Activated CD4-positive, alpha-beta memory T cell treated with anti-CD3 and anti-CD28 coated beads for 36 hours (primary cell): Measurements from ENCODE around the gene TCP10L. TPM values are rescaled to one million over a fixed set of nuclear protein-coding genes. Genes with fewer than 3 reads are reported as not detected.
A peak's percentile ranks its signal among the peaks of the same experiment; 100 is the strongest.
"Not testable (repeated sequence)": the region's sequence is repeated elsewhere in the genome, so short reads cannot be mapped to it uniquely, and the experiment has no call there.

ENCODE experiments used
- CTCF ChIA-PET: fragments of 350-600 bp; sonication (Branson Sonifier 250); formaldehyde crosslinking; loops from one replicate; lab custom pipeline; 2021; ENCODE audit warnings: antibody characterized with exemption, inconsistent platforms; lab: Charles Lee
- POLR2A ChIA-PET: fragments of 350-600 bp; sonication (Branson Sonifier 250); formaldehyde crosslinking; loops from one replicate; lab custom pipeline; 2021; ENCODE audit warnings: antibody characterized with exemption; lab: Charles Lee
- DNase-seq: peaks from one replicate; pipeline ENCODE4 v3.0.0-alpha.2; 2020
- H3K27ac Mint-ChIP-seq: one replicate; pipeline ENCODE4 v1.8.0; 2021; ENCODE audit warnings: mixed read lengths
- H3K27me3 Mint-ChIP-seq: one replicate; pipeline ENCODE4 v1.8.0; 2021; ENCODE audit warnings: mixed read lengths
- H3K36me3 Mint-ChIP-seq: one replicate; pipeline ENCODE4 v1.8.0; 2021; ENCODE audit warnings: mixed read lengths
- H3K4me1 Mint-ChIP-seq: one replicate; pipeline ENCODE4 v1.8.0; 2021; ENCODE audit warnings: low read depth, mixed read lengths
- H3K4me3 Mint-ChIP-seq: one replicate; pipeline ENCODE4 v1.8.0; 2021; ENCODE audit warnings: mild to moderate bottlenecking, mixed read lengths
- H3K9me3 Mint-ChIP-seq: one replicate; pipeline ENCODE4 v1.8.0; 2021; ENCODE audit warnings: mixed read lengths
- intact Hi-C: fragments of 100-400 bp; cut with micrococcal nuclease; formaldehyde crosslinking; loops from one replicate; pipeline ENCODE4 v1.15.1; 2023
- total RNA-seq, 2 experiments: library from RNA; stranded (reverse); gene quantifications; one replicate each; pipeline ENCODE4 v1.2.3, GENCODE V29; 2021

The TCP10L gene, protein sequence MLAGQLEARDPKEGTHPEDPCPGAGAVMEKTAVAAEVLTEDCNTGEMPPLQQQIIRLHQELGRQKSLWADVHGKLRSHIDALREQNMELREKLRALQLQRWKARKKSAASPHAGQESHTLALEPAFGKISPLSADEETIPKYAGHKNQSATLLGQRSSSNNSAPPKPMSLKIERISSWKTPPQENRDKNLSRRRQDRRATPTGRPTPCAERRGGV
- total RNA-seq, result under 1 TPM; 0.50 to 0.65 TPM

GRCh38 chr21:32585042-32585710 lies at the start of gene TCP10L:
Gene TCP10L, minus strand, starts transcription at chr21:32585523. Its CDS starts 1,219 bp downstream, at chr21:32584304.
- no peak for DNase-seq
- H3K27me3 Mint-ChIP-seq, result no peaks in the 10 kb centered on the region
- intact Hi-C loops, result no loop called here
- POLR2A ChIA-PET, result no interaction called here
- no peaks in the 10 kb centered on the region for H3K36me3 Mint-ChIP-seq
- H3K4me3 Mint-ChIP-seq, result no peak within 1 kb of the TSS
- H3K4me1 Mint-ChIP-seq, result no peaks in the 10 kb centered on the region
- H3K9me3 Mint-ChIP-seq, result no peaks in the 10 kb centered on the region
- CTCF ChIA-PET, result no interaction called here
- no peak within 1 kb of the TSS for H3K27ac Mint-ChIP-seq

DNA sequence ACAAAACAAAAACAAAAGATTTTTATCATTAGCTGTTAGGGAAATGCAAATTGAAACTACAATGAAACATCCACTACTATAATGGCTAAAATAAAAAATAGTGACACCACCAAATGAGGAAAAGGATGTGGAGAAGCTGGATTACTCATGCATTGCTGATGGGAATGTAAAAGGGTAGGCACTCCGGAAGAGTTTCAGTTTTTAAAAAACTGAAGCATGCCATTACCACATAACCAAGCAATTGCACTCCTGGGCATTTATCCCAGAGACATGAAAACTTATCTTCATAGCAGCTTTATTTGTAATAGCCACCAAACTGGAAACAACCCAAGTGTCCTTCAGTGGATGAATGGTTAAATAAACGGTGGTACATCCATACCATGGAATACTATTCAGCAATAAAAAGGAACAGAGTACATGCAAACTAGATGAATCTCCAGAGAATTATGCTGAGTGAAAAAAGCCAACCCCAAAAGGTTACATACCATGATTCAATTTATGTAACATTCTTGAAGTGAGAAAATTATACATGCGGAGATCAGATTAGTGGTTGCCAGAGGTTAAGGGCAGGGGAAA lies 41.4 kb upstream of the TCP10L start:
- H3K27ac Mint-ChIP-seq, result no peak overlapping the region
- no peaks in the 10 kb centered on the region for H3K9me3 Mint-ChIP-seq
- no peak overlapping the region for H3K4me3 Mint-ChIP-seq
- H3K4me1 Mint-ChIP-seq, result peaks cover 3% of the 10 kb centered on the region
- H3K36me3 Mint-ChIP-seq, result peaks cover 18% of the 10 kb centered on the region
- POLR2A ChIA-PET, result interaction anchor here (0.6 kb wide), 1 partner anchor 121 kb away, joined by 3 read pairs; no protein-coding TSS in a partner anchor
- CTCF ChIA-PET, result interaction anchor here (0.7 to 1.4 kb wide), 2 partner anchors 26 to 463 kb away, joined by 4 read pairs; no protein-coding TSS in a partner anchor
- intact Hi-C loops, result no loop called here
- DNase-seq, result no peak
- H3K27me3 Mint-ChIP-seq, result peaks cover 4% of the 10 kb centered on the region

DNA sequence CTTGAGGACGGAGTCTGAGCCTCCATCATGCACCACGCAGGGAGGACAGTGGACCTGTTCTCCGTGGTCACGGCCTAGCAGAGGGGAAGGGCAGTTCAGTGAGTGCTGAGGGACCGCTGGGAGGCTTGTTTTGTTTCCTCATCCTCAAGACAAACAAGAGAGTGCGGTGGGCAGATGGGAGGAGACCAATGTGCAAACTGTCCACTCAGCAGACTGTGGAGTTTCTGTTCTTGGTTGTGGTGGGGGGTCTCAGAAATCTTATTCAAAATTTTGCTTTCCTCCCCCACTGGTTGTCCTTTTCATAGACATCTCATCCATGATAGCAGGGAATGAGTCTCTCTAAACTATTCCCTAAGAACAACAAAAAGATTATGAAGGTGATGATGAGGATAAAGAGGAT lies 32.9 kb upstream of the TCP10L start:
- CTCF ChIA-PET, result not testable (repeated sequence)

DNA sequence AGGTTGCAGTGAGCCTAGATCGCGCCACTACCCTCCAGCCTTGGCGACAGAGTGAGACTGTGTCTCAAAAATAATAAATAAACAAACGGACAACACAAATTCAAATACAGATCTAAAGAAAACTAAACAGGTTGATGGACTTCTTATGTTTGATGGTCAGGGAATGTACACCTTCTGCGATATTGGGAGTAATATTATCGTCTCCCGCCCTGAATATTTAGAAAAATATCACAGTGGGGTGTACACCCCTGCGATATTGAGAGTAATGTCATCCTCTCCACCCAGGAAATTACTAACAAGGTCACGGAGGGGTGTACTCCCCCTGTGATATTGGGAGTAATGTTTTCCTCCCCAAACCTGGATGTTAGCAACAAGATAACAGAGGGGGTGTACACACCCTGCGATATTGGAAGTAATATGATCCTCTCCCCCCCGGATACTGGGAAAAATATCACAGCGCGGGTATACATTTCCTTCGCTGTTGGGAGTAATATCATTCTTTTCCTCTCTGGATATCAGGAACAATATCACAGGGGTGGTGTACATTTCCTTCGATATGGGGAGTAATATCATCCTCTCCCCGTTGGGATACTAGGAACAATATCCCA lies 28.2 kb upstream of the TCP10L start:
- no peaks in the 10 kb centered on the region for H3K27me3 Mint-ChIP-seq
- intact Hi-C loops, result loop anchor here (2.0 to 10.0 kb wide), 3 partner anchors 111 to 339 kb away; partner anchors contain the start of genes EVA1C, MIS18A and SYNJ1
- H3K9me3 Mint-ChIP-seq, result no peaks in the 10 kb centered on the region
- CTCF ChIA-PET, result interaction anchor here (1.2 to 3.2 kb wide), 2 partner anchors 12 to 159 kb away, joined by 3 to 24 read pairs; no protein-coding TSS in a partner anchor
- peak overlapping the region; percentile 86 for H3K4me3 Mint-ChIP-seq
- peaks cover 8% of the 10 kb centered on the region for H3K36me3 Mint-ChIP-seq
- DNase-seq, result no peak
- peaks cover 10% of the 10 kb centered on the region for H3K4me1 Mint-ChIP-seq
- POLR2A ChIA-PET, result interaction anchor here (1.6 kb wide), 1 partner anchor 158 kb away, joined by 8 read pairs; the partner anchor contains the start of gene PAXBP1
- H3K27ac Mint-ChIP-seq, result no peak overlapping the region

More for the DNA sequence above, 32.9 kb upstream of the TCP10L start:
- POLR2A ChIA-PET, H3K4me1 Mint-ChIP-seq, DNase-seq, H3K4me3 Mint-ChIP-seq, H3K36me3 Mint-ChIP-seq, H3K27ac Mint-ChIP-seq, H3K9me3 Mint-ChIP-seq: not testable (repeated sequence)
- intact Hi-C loops, result loop anchor here (10.0 kb wide), 2 partner anchors 107 to 343 kb away; partner anchors contain the start of genes MIS18A and SYNJ1
- H3K27me3 Mint-ChIP-seq, result peaks cover 12% of the 10 kb centered on the region

GRCh38 chr21:32612999-32613337 lies 27.6 kb upstream of the TCP10L start:
- Mint-ChIP-seq H3K27me3 (no peaks in the 10 kb centered on the region), H3K9me3 (no peaks in the 10 kb centered on the region), H3K27ac (peak overlapping the region; percentile 79), H3K4me1 (peaks cover 10% of the 10 kb centered on the region), H3K4me3 (peak overlapping the region; percentile 86), H3K36me3 (peaks cover 8% of the 10 kb centered on the region)
- ChIA-PET CTCF (interaction anchor here (1.2 to 3.2 kb wide), 2 partner anchors 12 to 160 kb away, joined by 3 to 24 read pairs; no protein-coding TSS in a partner anchor), POLR2A (interaction anchor here (1.3 to 1.6 kb wide), 2 partner anchors 158 to 201 kb away, joined by 6 to 8 read pairs; partner anchors contain the start of gene PAXBP1)
- intact Hi-C loops, result loop anchor here (1.0 to 10.0 kb wide), 5 partner anchors 112 to 338 kb away; partner anchors contain the start of genes EVA1C, MIS18A, SYNJ1 and URB1
- no peak for DNase-seq

- peaks cover 10% of the 10 kb centered on the region for H3K4me1 Mint-ChIP-seq
- no peaks in the 10 kb centered on the region for H3K9me3 Mint-ChIP-seq
- H3K36me3 Mint-ChIP-seq, result peaks cover 11% of the 10 kb centered on the region
- DNase-seq, result peak; percentile 93
- peak within 1 kb of the TSS; percentile 79 for H3K27ac Mint-ChIP-seq
- H3K4me3 Mint-ChIP-seq, result peak within 1 kb of the TSS; percentile 86
- ChIA-PET POLR2A (interaction anchor here (0.6 to 1.6 kb wide), 6 partner anchors 24 to 977 kb away, joined by 3 to 8 read pairs (median 6); partner anchors contain the start of genes DONSON, PAXBP1 and SYNJ1), CTCF (interaction anchor here (0.5 to 3.2 kb wide), 5 partner anchors 8 to 209 kb away, joined by 3 to 24 read pairs (median 3); no protein-coding TSS in a partner anchor)
- no peaks in the 10 kb centered on the region for H3K27me3 Mint-ChIP-seq
- intact Hi-C loops, result loop anchor here (1.0 to 10.0 kb wide), 5 partner anchors 112 to 338 kb away; partner anchors contain the start of genes EVA1C, MIS18A, SYNJ1 and URB1
These were observed 27.0 kb upstream of the TCP10L start, which contains the start of gene CFAP298 for GRCh38 chr21:32612075-32612998. Gene CFAP298, minus strand, starts transcription at chr21:32612377. Its CDS starts 134 bp downstream, at chr21:32612243.

- Mint-ChIP-seq H3K36me3 (peaks cover 11% of the 10 kb centered on the region), H3K9me3 (no peaks in the 10 kb centered on the region), H3K27me3 (no peaks in the 10 kb centered on the region), H3K4me3 (peak overlapping the region; percentile 86), H3K4me1 (peaks cover 10% of the 10 kb centered on the region), H3K27ac (peak overlapping the region; percentile 79)
- CTCF ChIA-PET, result interaction anchor here (1.0 to 3.2 kb wide), 3 partner anchors 8 to 208 kb away, joined by 3 to 24 read pairs (median 7); no protein-coding TSS in a partner anchor
- intact Hi-C loops, result loop anchor here (10.0 kb wide), 2 partner anchors 113 to 337 kb away; partner anchors contain the start of genes MIS18A and SYNJ1
- POLR2A ChIA-PET, result interaction anchor here (1.0 to 1.6 kb wide), 4 partner anchors 116 to 977 kb away, joined by 3 to 8 read pairs (median 5); partner anchors contain the start of genes DONSON, PAXBP1 and SYNJ1
- DNase-seq, result peak; percentile 60
These were observed 26.2 kb upstream of the TCP10L start for GRCh38 chr21:32611471-32611997.

- H3K9me3 Mint-ChIP-seq, DNase-seq, H3K4me1 Mint-ChIP-seq, POLR2A ChIA-PET, H3K27ac Mint-ChIP-seq, H3K27me3 Mint-ChIP-seq: not testable (repeated sequence)
- H3K4me3 Mint-ChIP-seq, result peak overlapping the region; percentile 37
- intact Hi-C loops, result loop anchor here (10.0 kb wide), 2 partner anchors 114 to 336 kb away; partner anchors contain the start of genes MIS18A and SYNJ1
- CTCF ChIA-PET, result interaction anchor here (3.2 kb wide), 1 partner anchor 10 kb away, joined by 24 read pairs; no protein-coding TSS in a partner anchor
- peaks cover 14% of the 10 kb centered on the region for H3K36me3 Mint-ChIP-seq
These were observed 25.6 kb upstream of the TCP10L start for GRCh38 chr21:32610940-32611339.

GRCh38 chr21:32608851-32609250 lies 23.5 kb upstream of the TCP10L start:
- DNase-seq, result no peak
- POLR2A ChIA-PET, result no interaction called here
- Mint-ChIP-seq H3K27me3 (no peaks in the 10 kb centered on the region), H3K4me3 (no peak overlapping the region), H3K9me3 (no peaks in the 10 kb centered on the region), H3K36me3 (peaks cover 20% of the 10 kb centered on the region), H3K4me1 (peaks cover 10% of the 10 kb centered on the region), H3K27ac (no peak overlapping the region)
- CTCF ChIA-PET, result interaction anchor here (1.6 to 2.2 kb wide), 3 partner anchors 8 to 205 kb away, joined by 6 to 10 read pairs (median 8); no protein-coding TSS in a partner anchor
- intact Hi-C loops, result no loop called here

GRCh38 chr21:32605469-32605868 lies 20.1 kb upstream of the TCP10L start:
- Mint-ChIP-seq H3K27ac (no peak overlapping the region), H3K9me3 (no peaks in the 10 kb centered on the region), H3K4me1 (peaks cover 6% of the 10 kb centered on the region), H3K36me3 (peaks cover 37% of the 10 kb centered on the region), H3K27me3 (no peaks in the 10 kb centered on the region), H3K4me3 (no peak overlapping the region)
- intact Hi-C loops, result no loop called here
- DNase-seq, result no peak
- ChIA-PET POLR2A (no interaction called here), CTCF (interaction anchor here (0.9 to 2.0 kb wide), 2 partner anchors 35 to 202 kb away, joined by 3 to 9 read pairs; no protein-coding TSS in a partner anchor)
